MV-4-11 (cell line): ENCODE measurements around the gene SLC2A10.
A peak's percentile ranks its signal among the peaks of the same experiment; 100 is the strongest.

Source experiments
- DNase-seq: peaks from one replicate; lab custom pipeline; 2025; lab: John Stamatoyannopoulos, UW

The SLC2A10 gene

GRCh38 chr20:46735436-46735835, 26.0 kb downstream of the SLC2A10 start:
- peak; percentile 20 for DNase-seq

- no peak for DNase-seq
Observed at GRCh38 chr20:46739431-46740213, 30.2 kb downstream of the SLC2A10 start.

- DNase-seq = no peak
Observed at GRCh38 chr20:46740214-46740609, 30.8 kb downstream of the SLC2A10 start.

- DNase-seq = no peak
Observed at GRCh38 chr20:46741924-46742668, 32.6 kb downstream of the SLC2A10 start.

GRCh38 chr20:46742669-46743045, 33.2 kb downstream of the SLC2A10 start:
- no peak for DNase-seq

- DNase-seq = no peak
Observed at GRCh38 chr20:46743088-46743487, 33.6 kb downstream of the SLC2A10 start.

GRCh38 chr20:46746956-46747526, 37.6 kb downstream of the SLC2A10 start:
- no peak for DNase-seq

GRCh38 chr20:46749147-46749546, 39.7 kb downstream of the SLC2A10 start:
- DNase-seq = no peak

- no peak for DNase-seq
Observed at GRCh38 chr20:46751856-46752255, 42.4 kb downstream of the SLC2A10 start.

GRCh38 chr20:46752728-46753127, 43.3 kb downstream of the SLC2A10 start:
- DNase-seq = peak; percentile 42

GRCh38 chr20:46755483-46756413, 46.3 kb downstream of the SLC2A10 start:
- no peak for DNase-seq

GRCh38 chr20:46756419-46756818, 47.0 kb downstream of the SLC2A10 start:
- DNase-seq = no peak

GRCh38 chr20:46757135-46757534, 47.7 kb downstream of the SLC2A10 start:
- DNase-seq = no peak

GRCh38 chr20:46757754-46758678, 48.6 kb downstream of the SLC2A10 start:
- peak; percentile 73 for DNase-seq

- DNase-seq = no peak
Observed at GRCh38 chr20:46758929-46759669, 49.6 kb downstream of the SLC2A10 start.

- DNase-seq = no peak
Observed at GRCh38 chr20:46761566-46761965, 52.1 kb downstream of the SLC2A10 start.

- DNase-seq = no peak
Observed at GRCh38 chr20:46764068-46764467, 54.6 kb downstream of the SLC2A10 start.

- no peak for DNase-seq
Observed at GRCh38 chr20:46765506-46766120, 56.2 kb downstream of the SLC2A10 start.

GRCh38 chr20:46767127-46767761, 57.8 kb downstream of the SLC2A10 start:
- no peak for DNase-seq
